D341Med (cell line): ENCODE results near the gene AMIGO1.

ENCODE experiments used
- DNase-seq: peaks from one replicate; pipeline ENCODE4 v3.0.0; 2012; ENCODE audit warnings: low spot score

Gene AMIGO1, protein sequence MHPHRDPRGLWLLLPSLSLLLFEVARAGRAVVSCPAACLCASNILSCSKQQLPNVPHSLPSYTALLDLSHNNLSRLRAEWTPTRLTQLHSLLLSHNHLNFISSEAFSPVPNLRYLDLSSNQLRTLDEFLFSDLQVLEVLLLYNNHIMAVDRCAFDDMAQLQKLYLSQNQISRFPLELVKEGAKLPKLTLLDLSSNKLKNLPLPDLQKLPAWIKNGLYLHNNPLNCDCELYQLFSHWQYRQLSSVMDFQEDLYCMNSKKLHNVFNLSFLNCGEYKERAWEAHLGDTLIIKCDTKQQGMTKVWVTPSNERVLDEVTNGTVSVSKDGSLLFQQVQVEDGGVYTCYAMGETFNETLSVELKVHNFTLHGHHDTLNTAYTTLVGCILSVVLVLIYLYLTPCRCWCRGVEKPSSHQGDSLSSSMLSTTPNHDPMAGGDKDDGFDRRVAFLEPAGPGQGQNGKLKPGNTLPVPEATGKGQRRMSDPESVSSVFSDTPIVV

GRCh38 chr1:109509176-109510134, at the start of gene AMIGO1:
AMIGO1 (minus strand) TSS chr1:109509727; CDS start chr1:109508912, 815 bp downstream.
- DNase-seq, result peak; percentile 94

- DNase-seq, result no peak
These were observed 48.0 kb upstream of the AMIGO1 start for GRCh38 chr1:109557520-109557919.

- DNase-seq, result no peak
These were observed 47.0 kb upstream of the AMIGO1 start for GRCh38 chr1:109556563-109556962.

DNA sequence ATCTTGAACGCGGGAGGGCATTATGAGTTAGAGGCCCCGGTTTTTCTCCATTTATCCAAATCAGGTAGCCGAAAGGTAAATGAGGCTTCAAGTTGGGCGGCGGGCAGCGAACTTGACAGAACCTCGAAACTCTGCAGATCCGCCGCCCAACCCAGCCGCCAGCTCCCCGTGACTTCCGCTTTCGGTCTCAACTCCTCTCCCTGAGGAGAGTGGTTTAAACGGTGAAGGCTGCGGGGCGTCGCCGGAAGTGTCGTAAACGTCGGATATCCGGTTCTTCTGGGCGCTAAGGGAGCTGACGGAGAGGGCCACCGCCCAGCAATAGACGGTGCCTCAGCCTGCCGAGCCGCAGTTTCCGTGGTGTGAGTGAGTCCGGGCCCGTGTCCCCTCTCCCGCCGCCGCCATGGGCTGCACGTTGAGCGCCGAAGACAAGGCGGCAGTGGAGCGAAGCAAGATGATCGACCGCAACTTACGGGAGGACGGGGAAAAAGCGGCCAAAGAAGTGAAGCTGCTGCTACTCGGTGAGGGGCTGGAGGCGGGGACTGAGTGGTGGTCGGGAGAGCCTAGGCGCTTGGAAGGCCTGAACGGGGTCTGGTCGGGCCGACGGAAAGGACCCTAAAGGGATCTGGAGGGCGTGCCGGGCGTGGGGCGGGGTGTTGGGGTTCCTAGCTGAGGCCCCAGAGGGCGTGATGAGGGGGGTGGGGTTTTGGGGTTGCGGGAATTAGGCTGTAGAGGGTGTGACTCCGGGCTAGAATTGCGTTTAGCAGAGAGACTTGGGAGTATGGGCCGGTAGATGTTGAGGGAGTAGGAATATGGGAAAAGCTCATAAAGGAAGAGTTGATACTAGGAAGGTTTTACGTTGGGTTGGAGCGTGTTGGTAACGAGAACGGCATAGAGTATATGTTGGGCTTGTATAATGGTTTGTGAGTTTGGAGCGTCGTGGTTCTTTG, 39.1 kb upstream of the AMIGO1 start, which contains the start of gene GNAI3:
Gene GNAI3, plus strand, starts transcription at position 295 of the 947 bp plus-strand sequence. Its CDS starts 106 bp downstream, at position 401.
- DNase-seq, result peak; percentile 89

GRCh38 chr1:109547463-109548320, 38.2 kb upstream of the AMIGO1 start:
- no peak for DNase-seq

- DNase-seq, result peak; percentile 82
These were observed 37.0 kb upstream of the AMIGO1 start for GRCh38 chr1:109546311-109547109.

- no peak for DNase-seq
These were observed 34.6 kb upstream of the AMIGO1 start for GRCh38 chr1:109543988-109544735.

DNA sequence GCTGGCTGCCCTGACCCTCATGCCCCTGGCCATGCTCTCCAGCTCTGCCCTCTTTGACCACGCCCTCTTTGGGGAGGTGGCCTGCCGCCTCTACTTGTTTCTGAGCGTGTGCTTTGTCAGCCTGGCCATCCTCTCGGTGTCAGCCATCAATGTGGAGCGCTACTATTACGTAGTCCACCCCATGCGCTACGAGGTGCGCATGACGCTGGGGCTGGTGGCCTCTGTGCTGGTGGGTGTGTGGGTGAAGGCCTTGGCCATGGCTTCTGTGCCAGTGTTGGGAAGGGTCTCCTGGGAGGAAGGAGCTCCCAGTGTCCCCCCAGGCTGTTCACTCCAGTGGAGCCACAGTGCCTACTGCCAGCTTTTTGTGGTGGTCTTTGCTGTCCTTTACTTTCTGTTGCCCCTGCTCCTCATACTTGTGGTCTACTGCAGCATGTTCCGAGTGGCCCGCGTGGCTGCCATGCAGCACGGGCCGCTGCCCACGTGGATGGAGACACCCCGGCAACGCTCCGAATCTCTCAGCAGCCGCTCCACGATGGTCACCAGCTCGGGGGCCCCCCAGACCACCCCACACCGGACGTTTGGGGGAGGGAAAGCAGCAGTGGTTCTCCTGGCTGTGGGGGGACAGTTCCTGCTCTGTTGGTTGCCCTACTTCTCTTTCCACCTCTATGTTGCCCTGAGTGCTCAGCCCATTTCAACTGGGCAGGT, 33.9 kb upstream of the AMIGO1 start:
- DNase-seq, result no peak

DNA sequence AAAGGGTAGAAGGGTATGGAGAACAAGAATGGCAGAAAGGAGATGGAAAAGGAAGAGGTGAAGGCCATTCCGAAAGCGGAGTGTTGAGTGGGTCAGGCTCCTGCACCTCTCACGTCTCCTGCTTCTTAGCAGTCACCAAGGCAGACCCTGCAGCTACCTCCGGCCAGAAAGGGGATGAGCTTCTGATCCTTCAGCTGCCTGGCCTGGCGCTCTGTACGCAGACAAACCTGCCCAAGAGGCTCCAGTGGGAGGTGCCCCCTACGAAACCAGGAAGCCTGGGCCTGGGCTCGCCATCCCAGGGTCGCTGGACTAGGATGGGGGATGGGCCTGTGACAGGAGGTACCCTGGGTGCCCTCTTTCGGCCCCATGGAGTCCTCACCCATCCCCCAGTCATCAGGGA, 33.1 kb upstream of the AMIGO1 start:
- DNase-seq, result no peak

GRCh38 chr1:109541102-109541501, 31.6 kb upstream of the AMIGO1 start:
- DNase-seq, result no peak

- no peak for DNase-seq
These were observed 30.1 kb upstream of the AMIGO1 start, which contains the start of gene GPR61 for GRCh38 chr1:109539676-109540075. GPR61 (plus strand) TSS chr1:109539872; CDS start chr1:109543023, 3,151 bp downstream.

DNA sequence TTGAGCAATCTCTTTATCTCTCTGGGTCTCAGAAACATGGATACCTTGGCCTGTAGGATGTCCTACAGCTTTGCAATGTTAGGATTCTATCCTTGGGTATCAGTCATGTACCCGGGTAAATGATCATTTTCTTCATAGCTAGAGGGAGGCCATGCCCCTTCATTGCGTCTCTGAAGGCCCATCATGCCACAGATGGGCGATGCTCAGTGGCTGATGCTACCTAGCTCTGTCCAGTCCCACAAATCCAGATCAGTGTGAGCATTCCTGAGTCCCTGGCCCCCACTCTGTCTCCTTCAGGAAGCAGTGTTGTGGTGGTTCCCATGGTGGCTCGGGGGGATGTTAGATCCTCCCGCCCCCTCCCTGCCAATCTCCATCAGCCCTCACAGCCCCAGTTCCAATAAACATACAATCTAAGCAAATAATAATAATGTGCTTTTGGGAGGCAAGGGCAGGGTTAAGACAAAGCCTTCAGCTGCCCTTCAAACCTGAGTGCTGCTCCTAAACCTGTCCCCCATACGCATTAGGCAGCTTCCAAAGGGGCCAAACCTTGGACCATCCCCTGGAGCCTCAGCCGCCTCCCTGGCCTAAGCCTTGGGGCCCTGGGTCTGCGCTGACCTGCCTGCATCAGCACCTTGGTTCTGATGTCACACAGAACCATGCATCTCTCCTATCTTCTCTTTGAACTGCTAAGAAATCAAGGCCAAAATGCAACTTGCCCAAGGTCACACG, 29.5 kb upstream of the AMIGO1 start:
- DNase-seq, result no peak

DNA sequence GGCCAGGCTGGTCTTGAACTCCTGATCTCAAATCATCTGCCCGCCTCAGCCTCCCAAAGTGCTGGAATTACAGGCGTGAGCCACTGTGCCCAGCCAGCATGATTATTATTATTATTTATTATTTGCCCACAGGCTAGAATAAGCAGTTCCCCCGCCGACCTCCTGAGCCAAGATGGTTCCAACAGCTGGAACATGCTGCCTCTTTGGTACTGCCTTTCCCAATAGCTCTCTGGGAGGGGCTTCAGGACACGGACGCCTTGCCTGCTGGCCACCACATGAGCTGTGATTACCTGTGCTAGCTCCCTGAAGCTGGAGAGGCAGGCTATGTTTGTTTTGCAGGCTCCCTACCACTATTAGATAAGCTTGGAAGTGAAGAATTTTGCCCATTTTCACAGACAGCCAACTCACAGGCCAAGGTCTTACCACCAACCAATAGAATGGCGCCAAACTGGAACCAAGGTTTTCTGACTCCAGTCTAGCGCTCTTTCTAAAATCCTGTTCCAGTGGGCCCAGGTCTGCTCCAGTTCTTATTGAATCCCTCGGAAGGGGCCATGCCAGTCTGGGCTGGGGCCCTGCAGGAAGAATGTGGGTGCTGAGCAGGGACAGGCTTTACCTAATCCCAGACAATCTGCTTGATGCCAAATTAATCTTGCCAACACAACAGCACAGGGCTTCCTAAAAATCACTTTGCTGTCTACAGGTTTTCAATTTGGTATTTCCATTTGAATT, 28.1 kb upstream of the AMIGO1 start:
- peak; percentile 62 for DNase-seq

- no peak for DNase-seq
These were observed 26.5 kb upstream of the AMIGO1 start for GRCh38 chr1:109535971-109536491.

DNA sequence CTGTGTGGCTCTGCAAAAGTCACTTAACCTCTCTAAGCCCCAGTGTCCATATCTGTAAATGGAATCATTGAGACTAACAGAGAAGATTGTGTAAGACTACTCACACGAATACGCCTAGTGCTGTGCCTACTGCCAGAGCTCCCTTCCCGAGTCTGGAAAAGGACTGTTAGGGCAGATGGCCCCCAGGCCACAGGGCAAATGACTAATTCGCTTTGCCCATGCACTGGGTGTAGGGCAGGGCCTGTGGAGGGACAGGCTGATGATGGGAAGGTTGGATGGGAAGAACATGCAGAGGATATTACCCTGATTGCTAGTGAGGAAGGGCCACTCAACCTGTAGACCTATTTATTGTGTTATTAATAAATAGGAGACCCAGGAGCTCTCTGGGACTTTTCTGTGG, 26.0 kb upstream of the AMIGO1 start:
- DNase-seq, result no peak

DNA sequence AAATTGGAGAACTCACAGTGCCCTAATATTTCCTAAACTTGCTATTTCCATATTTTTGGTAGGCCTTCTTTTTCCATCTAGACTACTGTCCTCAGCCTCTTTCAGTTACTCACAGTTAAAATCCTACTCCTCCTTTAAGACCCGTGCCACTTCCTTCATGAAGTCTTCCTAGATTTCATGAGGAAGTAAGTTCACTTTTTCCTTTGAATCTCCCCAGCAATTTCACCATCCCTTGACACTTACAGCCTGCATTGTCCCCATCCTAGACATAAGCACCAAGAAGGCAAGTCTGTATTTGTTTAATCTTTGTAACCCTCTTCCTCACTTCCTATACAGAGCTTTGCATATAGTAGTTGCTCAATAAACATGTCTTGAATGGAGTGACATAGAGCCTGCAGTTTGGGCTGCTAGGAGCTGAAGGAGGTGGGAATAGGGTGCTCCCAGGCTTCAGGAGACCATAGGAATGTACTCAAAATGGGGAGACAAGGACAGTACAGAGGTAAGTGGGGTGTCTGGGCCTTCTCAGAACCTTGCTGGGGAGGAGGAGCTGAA, 24.9 kb upstream of the AMIGO1 start:
- DNase-seq, result no peak
